Measurements from ENCODE around the gene SELPLG.
"Not testable (repeated sequence)": the region's sequence is repeated elsewhere in the genome, so short reads cannot be mapped to it uniquely, and the experiment has no call there.

- TF ChIP-seq POLR2AphosphoS5 (IDR thresholded peaks at IDR 0.05; ENCODE audit: low read depth, low read length); SIN3A (IDR thresholded peaks at IDR 0.05; ENCODE audit: borderline replicate concordance, insufficient read depth, low read depth, low read length); TCF7L2 (IDR thresholded peaks at IDR 0.05; ENCODE audit: low read depth, low read length): not testable (repeated sequence)
- TF ChIP-seq, protein P1, sequence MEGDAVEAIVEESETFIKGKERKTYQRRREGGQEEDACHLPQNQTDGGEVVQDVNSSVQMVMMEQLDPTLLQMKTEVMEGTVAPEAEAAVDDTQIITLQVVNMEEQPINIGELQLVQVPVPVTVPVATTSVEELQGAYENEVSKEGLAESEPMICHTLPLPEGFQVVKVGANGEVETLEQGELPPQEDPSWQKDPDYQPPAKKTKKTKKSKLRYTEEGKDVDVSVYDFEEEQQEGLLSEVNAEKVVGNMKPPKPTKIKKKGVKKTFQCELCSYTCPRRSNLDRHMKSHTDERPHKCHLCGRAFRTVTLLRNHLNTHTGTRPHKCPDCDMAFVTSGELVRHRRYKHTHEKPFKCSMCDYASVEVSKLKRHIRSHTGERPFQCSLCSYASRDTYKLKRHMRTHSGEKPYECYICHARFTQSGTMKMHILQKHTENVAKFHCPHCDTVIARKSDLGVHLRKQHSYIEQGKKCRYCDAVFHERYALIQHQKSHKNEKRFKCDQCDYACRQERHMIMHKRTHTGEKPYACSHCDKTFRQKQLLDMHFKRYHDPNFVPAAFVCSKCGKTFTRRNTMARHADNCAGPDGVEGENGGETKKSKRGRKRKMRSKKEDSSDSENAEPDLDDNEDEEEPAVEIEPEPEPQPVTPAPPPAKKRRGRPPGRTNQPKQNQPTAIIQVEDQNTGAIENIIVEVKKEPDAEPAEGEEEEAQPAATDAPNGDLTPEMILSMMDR (IDR thresholded peaks at IDR 0.05): not testable (repeated sequence)
- TF ChIP-seq, protein P2, sequence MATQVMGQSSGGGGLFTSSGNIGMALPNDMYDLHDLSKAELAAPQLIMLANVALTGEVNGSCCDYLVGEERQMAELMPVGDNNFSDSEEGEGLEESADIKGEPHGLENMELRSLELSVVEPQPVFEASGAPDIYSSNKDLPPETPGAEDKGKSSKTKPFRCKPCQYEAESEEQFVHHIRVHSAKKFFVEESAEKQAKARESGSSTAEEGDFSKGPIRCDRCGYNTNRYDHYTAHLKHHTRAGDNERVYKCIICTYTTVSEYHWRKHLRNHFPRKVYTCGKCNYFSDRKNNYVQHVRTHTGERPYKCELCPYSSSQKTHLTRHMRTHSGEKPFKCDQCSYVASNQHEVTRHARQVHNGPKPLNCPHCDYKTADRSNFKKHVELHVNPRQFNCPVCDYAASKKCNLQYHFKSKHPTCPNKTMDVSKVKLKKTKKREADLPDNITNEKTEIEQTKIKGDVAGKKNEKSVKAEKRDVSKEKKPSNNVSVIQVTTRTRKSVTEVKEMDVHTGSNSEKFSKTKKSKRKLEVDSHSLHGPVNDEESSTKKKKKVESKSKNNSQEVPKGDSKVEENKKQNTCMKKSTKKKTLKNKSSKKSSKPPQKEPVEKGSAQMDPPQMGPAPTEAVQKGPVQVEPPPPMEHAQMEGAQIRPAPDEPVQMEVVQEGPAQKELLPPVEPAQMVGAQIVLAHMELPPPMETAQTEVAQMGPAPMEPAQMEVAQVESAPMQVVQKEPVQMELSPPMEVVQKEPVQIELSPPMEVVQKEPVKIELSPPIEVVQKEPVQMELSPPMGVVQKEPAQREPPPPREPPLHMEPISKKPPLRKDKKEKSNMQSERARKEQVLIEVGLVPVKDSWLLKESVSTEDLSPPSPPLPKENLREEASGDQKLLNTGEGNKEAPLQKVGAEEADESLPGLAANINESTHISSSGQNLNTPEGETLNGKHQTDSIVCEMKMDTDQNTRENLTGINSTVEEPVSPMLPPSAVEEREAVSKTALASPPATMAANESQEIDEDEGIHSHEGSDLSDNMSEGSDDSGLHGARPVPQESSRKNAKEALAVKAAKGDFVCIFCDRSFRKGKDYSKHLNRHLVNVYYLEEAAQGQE (IDR thresholded peaks at IDR 0.05; ENCODE audit: insufficient read depth in 1 of 2, low read depth in 2 of 2, low read length in 1 of 2): not testable (repeated sequence)
Observed at GRCh38 chr12:108654622-108655021, 20.9 kb upstream of the SELPLG start.

Data from Panc1 (cell line).